HS-27A (cell line): ENCODE measurements around the gene ARHGAP27.

Experiments
- DNase-seq: peaks from one replicate; pipeline ENCODE4 v3.0.0-alpha.2; 2012; ENCODE audit warnings: low read depth, missing footprints

ARHGAP27 gene

GRCh38 chr17:45430006-45430737 is 2.5 kb downstream of the ARHGAP27 start:
- no peak for DNase-seq

DNA sequence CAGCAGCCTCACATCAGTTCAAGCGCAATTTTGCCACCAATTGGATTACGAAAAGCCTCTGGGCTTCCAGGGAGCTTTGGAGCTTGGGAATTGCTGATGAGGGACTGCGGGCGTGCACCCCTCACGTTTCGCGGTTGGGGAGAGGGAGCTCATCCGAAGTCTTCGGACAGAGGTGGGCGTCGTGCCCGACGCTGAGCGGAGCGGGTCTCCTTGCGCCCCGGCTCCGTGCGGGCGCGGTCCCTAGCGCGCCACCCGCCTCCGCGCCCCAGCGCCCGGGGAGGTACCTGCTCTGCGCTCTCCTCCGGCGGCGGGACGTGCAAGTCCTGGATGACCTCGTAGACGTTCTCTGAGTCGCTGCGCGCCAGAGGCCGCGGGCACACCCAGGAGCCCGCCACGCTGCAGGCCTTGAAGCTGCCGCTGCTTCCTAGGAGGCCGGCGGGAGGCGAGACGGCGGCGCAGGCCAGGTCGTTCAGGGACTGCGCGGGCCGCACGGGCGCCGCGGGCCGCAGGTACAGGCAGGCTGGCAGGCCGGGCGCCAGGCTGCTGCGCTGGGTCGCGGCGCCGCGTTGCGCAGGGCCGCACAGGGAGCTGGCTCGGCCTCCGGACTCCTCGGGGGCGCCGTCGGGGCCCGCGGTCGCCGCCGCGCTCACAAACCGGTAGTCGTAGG is 3.2 kb downstream of the ARHGAP27 start:
- no peak for DNase-seq

DNA sequence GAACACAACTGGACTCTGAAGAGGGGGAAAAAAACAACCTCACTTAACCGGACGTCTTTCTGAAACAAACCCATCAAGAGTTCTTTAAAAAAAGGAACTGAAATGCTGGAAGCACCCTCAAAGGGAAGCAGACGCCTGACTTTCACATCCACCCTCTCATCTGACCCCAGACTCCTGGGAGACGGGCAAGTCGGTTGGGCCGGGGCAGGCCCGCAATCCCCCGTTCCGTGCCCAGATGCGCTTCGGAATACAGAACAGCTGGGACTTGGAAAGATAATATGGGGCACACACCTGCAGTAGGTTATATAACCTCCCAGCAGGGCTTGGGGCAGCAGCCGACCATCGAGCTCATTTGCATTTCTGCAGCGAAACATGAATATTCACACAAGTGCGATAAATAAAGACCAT is 3.7 kb downstream of the ARHGAP27 start:
- DNase-seq: no peak

GRCh38 chr17:45428050-45428617 is 4.5 kb downstream of the ARHGAP27 start:
- peak; percentile 36 for DNase-seq

- DNase-seq: no peak
Measured at GRCh38 chr17:45427181-45427835, 5.4 kb downstream of the ARHGAP27 start.

- DNase-seq: no peak
Measured at GRCh38 chr17:45426561-45426960, 6.1 kb downstream of the ARHGAP27 start.

GRCh38 chr17:45425984-45426413 is 6.7 kb downstream of the ARHGAP27 start:
- no peak for DNase-seq

DNA sequence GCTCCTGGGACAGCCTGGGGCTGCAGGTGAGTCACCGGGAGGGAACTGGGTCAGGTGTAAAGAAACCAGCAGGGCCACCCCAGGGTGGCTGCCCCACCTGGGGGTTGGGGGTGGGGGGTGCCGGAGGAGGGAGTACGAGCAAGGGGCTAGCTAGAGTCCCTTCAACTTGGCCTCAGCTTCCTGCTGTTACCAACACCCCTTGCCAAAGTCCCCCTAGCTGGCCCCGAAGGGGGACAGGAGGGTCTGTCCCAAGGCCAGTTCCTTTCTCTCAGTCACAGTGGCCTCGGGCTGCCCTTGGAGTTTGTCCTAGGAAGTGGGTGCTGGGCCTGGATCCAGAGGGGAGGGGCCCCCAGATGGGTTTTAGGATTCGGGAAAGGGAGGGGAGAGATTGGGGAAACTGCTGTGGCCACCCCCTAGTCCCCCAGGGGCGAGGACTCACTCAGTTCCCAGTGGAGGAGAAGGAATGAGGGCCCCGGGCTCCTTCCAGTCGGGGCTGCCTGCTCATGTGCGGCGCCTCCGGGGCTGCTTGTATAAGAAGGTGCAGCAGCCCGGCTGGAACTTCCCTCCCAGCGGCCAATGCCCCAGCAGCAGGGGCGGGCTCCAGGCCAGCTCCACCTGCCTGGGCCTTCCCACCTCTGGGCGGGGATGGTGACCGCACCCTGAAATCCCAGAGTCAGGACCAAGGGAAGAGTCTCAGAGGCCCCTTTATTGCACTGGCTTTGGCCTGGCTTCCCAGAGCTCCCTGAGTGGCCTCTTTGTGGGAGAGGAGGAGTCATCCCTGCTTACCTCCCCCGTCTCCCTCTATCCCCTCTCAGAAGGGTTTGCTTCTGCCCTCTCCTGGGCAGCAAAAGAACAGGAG is 7.3 kb downstream of the ARHGAP27 start:
- peak; percentile 36 for DNase-seq

DNA sequence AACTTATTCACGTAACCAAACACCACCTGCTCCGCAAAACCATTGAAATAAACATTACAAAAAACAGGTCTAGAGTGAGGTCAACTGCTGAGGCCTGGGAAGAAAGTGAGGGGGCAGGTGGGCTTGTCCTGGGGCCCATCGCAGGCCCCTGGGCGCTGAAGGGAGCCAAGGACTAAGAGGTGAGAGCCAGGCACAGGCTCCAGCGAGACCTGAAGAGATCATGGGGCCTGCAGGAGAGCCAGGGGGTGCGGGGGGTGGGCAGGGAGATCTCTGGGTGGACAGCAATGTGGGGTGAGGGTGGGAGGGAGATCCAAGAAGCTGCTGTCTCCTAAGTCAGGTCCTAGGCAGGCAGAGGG is 7.9 kb downstream of the ARHGAP27 start:
- no peak for DNase-seq

DNA sequence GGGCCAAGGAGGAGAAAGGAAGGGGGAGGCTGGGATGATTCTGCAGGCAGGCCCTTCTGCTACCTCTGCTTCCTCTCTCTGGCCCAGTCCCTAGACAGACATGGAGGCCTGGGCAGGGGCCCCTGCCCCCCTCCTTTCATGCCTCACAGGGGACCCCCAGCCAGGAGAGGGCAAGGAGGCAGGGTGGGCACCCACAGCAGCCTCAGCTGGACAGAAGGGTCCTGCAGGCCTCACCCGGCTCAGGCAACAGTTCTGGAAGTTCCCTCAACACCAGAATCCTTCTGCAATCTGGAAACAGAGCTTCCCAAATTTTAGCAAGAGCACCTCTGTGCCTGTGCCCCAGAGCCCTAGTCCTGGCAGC is 8.7 kb downstream of the ARHGAP27 start:
- DNase-seq: no peak

DNA sequence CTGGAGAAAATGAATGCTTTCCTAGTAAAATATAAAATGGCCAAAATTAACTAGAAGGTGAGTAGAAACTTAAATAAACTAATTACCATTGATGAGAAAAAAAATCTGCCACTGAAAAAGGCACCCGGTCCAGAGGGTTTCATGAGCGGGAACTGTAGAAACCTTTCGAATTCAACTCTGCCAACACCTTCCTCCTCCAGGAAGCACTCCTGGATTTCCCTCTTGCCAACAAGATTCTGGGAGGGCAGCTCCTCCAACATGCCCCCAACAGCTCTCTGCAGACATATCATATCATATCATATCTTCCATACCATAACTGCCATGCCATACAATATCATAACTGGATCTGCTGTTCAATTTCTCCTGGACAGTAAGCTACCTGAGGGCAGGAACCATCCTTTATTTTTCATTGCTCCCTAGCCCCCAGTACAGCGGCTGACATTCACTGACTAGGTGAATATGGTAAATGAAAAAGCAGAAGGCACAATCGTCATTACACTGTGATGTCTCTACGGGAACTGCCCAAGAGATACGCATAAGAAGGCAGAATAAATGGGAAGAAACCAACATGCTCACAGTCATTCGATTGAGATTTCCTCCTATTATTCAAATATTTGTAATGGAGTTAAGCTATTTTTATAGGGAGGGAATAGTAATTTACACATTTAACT is 9.2 kb downstream of the ARHGAP27 start:
- DNase-seq: no peak

DNA sequence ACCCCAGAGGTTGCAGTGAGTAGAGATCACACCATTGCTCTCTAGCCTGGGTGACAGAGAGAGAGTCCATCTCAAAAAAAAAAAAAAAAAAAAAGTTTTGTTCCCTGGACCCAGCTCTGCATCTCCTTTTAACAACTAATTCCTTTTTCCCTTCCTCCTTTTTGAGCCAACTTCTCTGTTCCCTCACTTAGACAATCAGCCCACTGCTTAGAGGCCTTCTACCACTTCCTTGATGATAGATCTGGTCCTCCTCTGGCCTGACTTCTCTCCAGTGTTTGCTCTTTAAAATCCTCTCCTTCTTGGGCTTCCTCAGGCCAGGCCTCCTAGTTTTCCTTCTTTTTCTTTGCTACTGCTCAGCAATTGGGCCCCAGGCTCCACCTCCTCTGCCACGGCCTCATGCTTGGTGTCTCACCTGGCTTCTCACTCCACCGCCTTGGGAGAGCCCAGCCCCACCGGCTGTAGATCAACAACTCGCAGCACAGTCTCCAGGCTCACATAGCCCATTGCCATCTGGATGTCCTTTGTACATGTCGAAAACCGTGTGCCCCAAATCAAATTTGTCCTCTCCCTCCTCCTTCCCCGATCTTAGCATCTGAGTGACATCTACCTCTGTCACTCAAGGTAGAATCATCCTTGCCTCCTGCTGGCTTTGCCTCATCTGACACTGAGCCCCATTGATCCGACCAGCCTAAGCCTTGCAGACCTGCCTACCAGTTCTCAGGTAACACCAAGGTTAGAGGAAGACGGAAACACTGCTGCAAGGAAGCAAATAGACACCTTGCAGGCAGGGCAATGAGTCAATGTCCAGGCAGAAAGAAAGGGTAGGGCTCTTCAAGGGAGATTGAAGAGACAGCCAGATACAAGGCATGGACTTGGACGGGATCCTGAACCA is 17.4 kb downstream of the ARHGAP27 start:
- no peak for DNase-seq

GRCh38 chr17:45413498-45413923 is 19.2 kb downstream of the ARHGAP27 start:
- DNase-seq: no peak

GRCh38 chr17:45411348-45412105 is 21.1 kb downstream of the ARHGAP27 start:
- DNase-seq: no peak

DNA sequence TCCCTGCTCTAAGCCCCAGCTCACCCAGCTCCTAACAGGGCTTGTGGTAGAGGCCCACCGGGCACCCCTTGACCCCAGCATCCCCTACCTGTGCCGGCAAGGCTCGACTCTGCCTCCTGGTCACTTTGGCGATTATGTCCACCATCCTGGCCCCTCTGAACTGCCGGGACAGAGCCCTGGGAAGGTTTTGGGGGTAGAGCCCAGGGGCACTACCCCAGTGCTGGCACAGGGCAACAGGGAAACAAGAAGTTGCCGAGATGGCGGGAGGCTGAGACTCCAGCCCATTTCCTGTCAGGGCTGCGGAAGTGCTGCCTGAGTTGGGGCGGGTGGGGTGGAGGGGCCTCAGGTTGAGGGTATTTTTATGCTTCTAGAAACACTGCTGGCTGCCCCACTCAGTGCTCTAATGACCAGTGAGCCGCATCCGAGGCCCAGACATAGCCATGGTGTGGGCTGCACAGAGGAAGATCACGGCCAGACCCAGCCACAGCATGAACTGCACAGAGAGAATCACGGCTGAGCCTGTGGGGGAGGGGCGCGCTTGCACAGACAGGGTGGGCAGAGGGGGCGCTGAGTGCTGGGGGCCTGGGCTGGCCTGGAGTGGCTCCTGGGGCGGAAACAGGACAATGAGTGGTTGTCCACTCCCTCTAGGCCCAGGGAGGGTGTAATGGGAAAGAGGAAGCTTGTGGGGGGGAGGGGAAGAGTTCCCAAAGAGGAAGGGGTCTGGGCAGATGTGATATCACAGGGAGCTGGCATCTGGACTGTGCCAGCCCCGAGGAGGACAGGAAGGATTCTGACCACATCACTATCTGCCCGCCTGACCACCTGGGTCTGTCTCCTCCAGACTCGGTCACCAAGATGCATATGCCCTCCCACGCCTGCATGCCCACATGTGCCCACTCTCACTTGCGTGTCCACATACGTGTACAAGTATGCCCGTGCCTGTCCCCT is 22.3 kb downstream of the ARHGAP27 start:
- no peak for DNase-seq

DNA sequence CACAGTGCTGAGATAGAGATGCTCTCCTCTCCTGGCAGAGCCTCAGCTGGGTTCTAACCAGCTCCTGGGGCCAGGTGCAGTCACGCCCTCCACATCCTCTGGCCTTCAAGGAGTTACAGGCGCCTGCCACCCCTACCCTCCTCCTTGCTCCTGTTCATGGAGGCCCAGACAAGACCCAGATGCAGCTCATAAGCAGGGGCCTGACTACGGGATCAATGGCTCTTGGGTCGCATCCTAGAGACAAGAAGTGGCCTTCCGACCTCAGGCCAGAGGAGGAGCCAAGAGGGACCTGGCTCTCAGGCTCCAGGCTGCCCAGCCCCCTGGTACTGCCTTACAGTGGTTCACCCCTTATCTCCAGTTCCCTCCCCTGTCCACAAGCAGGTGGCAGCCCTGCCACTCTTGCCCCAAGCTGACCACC is 23.0 kb downstream of the ARHGAP27 start:
- DNase-seq: no peak

DNA sequence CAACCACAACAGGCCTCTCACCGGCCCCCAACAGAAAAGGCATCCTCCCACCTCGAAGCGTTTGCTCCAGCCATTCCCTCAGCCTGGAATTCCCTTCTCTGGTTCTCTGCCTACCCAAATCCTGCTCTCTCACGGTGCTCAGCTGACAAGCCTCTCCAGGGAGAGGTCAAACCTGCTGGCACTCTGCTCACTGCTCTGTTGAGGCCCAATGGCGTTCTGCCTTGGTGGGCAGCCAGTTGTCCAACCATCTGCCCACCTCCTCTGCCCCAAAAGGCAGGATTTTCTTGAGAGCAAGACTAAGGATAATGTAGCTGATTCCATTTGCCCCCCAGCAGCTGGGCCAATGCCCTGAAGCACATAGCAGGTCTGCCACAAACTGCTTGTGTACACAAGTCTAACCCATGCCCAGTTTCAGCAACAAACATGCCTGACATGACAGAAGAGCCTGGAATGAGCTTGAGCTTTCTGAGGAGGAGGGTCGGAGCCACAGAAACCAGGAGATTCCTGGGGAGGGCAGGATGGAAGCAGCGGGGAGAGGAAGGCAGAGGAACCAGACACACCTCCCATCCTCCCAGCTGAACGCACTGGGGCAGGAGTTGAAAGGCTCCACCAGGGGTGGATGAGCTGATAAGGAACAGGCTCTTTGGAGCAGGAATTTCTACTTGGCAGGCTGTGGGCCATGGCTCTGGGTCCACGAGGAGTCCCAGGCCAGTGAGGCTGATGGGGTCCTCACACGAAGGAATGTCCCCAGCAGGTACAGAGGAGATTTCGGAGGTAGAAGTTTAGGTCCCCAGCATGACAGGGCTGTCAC is 23.9 kb downstream of the ARHGAP27 start:
- DNase-seq: no peak

DNA sequence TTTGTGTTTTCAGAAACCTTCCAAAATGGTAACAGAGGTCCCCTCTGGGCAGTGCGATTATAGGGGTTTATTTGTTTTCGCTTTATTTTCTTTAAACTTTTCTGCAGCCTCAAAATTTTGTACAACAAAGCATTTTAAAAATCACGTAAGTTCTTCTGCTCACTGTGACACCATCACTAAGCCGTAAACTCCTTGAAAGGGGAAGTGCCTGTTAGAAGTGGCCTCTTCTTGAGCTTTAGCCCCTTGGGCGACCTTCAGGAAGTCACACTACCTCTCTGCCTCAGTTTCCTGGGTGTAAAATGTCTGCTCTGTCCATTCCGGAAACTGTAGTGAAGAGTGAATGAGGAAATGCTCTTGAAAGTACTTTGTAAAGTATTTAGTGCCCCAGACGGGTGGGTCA is 26.6 kb downstream of the ARHGAP27 start:
- no peak for DNase-seq
